Measurements from ENCODE around the gene RNF217. TPM values are rescaled to one million over a fixed set of nuclear protein-coding genes. Genes with fewer than 3 reads are reported as not detected.
A peak's percentile ranks its signal among the peaks of the same experiment; 100 is the strongest.

Gene RNF217
- total RNA-seq, 2 donors from 2014 or later: 24.0 to 28.1 TPM

DNA sequence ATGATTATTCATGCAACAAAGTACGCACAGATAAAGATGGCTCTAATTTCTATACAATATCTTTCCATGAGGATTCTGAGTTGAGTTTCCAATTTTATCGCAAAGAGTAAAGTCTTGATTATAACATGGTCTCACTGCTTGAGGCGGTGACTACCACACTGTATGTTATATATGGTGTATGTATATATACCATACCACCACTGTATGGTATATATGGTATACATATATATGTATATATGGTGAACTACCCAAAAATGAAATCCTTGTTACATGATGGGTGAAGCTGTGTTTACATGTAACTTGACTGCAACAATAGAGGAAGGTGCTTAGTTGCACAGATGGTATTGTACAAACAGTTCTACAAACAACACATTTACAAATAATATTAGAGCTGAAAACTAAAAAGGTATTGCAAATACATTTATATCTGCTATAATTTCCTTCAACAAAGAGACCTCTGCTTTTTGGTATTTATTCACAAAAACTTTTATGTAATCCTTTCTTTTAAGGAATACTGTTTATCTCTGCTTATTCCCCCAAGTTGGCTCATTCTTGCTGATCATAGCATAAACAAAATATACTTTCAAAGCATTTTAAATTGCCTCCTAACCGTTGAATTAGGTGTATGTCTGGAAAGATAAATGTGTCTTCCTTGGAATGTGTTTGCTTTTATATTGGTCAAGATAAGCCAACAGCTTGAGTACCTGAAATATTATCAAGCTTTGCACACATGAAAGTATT is 113.7 kb downstream of the RNF217 start:
- no peak overlapping the region for H3K27ac ChIP-seq (ENCODE audit: low read depth, low read length)
- no peaks in the 10 kb centered on the region for H3K4me1 ChIP-seq (ENCODE audit: control insufficient read depth, insufficient read depth, low read length)
- H3K36me3 ChIP-seq (ENCODE audit: control insufficient read depth, insufficient read depth, low read length): no peaks in the 10 kb centered on the region
- Mint-ChIP-seq H3K36me3 (ENCODE audit: low read depth) (peaks cover 10% of the 10 kb centered on the region), H3K4me1 (no peaks in the 10 kb centered on the region), H3K9me3 (no peaks in the 10 kb centered on the region), H3K4me3 (no peak overlapping the region), H3K27ac (no peak overlapping the region), H3K27me3 (ENCODE audit: insufficient read depth) (no peaks in the 10 kb centered on the region)
- no peak for DNase-seq
- TF ChIP-seq CTCF (conservative IDR thresholded peaks at IDR 0.05): no peak
- no peaks in the 10 kb centered on the region for H3K27me3 ChIP-seq (ENCODE audit: control insufficient read depth, insufficient read depth, low read length, poor library complexity, severe bottlenecking)
- H3K9me3 ChIP-seq (ENCODE audit: control insufficient read depth, low read length): no peaks in the 10 kb centered on the region
- H3K9ac ChIP-seq (ENCODE audit: extremely low read depth, low read length, poor library complexity, severe bottlenecking): no peak overlapping the region
- WGBS, 2 experiments (ENCODE audit: insufficient coverage in 1 of 2, insufficient read length in 1 of 2): 97% methylated on average over 2 of the region's 4 CpGs; no CpG with 5 or more reads in 1 of the 2 experiments
- H3K4me3 ChIP-seq (ENCODE audit: low read length): no peak overlapping the region

DNA sequence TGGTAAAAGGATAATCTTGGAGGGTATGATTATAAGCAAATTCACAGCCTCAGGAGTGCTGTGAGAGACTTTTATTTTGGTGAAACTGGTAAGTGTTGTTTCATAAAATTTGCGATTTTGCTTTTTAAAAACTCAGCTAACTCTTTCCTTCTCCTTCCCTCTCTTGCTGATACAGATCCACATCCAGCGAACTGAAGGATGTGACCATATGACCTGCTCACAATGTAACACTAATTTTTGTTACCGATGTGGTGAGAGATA is 114.2 kb downstream of the RNF217 start:
- no peak for TF ChIP-seq CTCF (conservative IDR thresholded peaks at IDR 0.05)
- WGBS, 2 experiments (ENCODE audit: insufficient coverage in 1 of 2, insufficient read length in 1 of 2): 97 to 100% methylated on average over 3 of the region's 3 CpGs
- Histone ChIP-seq H3K9me3 (ENCODE audit: control insufficient read depth, low read length) (no peaks in the 10 kb centered on the region), H3K9ac (ENCODE audit: extremely low read depth, low read length, poor library complexity, severe bottlenecking) (no peak overlapping the region), H3K27me3 (ENCODE audit: control insufficient read depth, insufficient read depth, low read length, poor library complexity, severe bottlenecking) (no peaks in the 10 kb centered on the region), H3K4me3 (ENCODE audit: low read length) (no peak overlapping the region), H3K4me1 (ENCODE audit: control insufficient read depth, insufficient read depth, low read length) (no peaks in the 10 kb centered on the region), H3K36me3 (ENCODE audit: control insufficient read depth, insufficient read depth, low read length) (no peaks in the 10 kb centered on the region), H3K27ac (ENCODE audit: low read depth, low read length) (no peak overlapping the region)
- Mint-ChIP-seq H3K36me3 (ENCODE audit: low read depth) (peaks cover 10% of the 10 kb centered on the region), H3K27me3 (ENCODE audit: insufficient read depth) (no peaks in the 10 kb centered on the region), H3K27ac (peak overlapping the region; percentile 56), H3K9me3 (no peaks in the 10 kb centered on the region), H3K4me3 (no peak overlapping the region), H3K4me1 (no peaks in the 10 kb centered on the region)
- DNase-seq: no peak

DNA sequence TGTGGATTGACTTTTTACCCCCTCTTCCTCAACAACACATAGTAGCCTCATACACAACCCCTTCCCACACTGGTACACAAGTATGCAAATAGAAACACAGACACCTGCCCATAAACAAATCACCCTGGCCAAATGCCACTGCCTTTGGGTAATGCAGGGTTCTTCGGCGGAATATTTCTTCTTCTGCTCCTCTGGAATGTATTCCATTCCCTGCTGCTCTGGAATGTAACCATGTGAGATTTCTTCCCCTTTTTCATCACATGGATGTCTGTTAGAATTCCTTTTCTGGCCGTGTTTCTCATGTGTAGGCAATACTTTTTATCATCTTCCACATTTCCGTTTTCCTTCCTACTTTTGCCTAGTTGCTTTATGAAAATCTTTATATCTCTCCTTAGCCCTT is 115.2 kb downstream of the RNF217 start:
- no peaks in the 10 kb centered on the region for H3K36me3 ChIP-seq (ENCODE audit: control insufficient read depth, insufficient read depth, low read length)
- Mint-ChIP-seq H3K27me3 (ENCODE audit: insufficient read depth) (no peaks in the 10 kb centered on the region), H3K27ac (no peak overlapping the region), H3K4me3 (no peak overlapping the region), H3K4me1 (no peaks in the 10 kb centered on the region), H3K9me3 (no peaks in the 10 kb centered on the region), H3K36me3 (ENCODE audit: low read depth) (peaks cover 10% of the 10 kb centered on the region)
- no peak for TF ChIP-seq CTCF (conservative IDR thresholded peaks at IDR 0.05)
- no peak overlapping the region for H3K9ac ChIP-seq (ENCODE audit: extremely low read depth, low read length, poor library complexity, severe bottlenecking)
- no peak overlapping the region for H3K27ac ChIP-seq (ENCODE audit: low read depth, low read length)
- no peaks in the 10 kb centered on the region for H3K4me1 ChIP-seq (ENCODE audit: control insufficient read depth, insufficient read depth, low read length)
- no peaks in the 10 kb centered on the region for H3K27me3 ChIP-seq (ENCODE audit: control insufficient read depth, insufficient read depth, low read length, poor library complexity, severe bottlenecking)
- no peaks in the 10 kb centered on the region for H3K9me3 ChIP-seq (ENCODE audit: control insufficient read depth, low read length)
- DNase-seq: no peak
- no peak overlapping the region for H3K4me3 ChIP-seq (ENCODE audit: low read length)
- 81 to 91% methylated on average over 3 to 4 of the region's 4 CpGs for WGBS, 2 experiments (ENCODE audit: insufficient coverage in 1 of 2, insufficient read length in 1 of 2)
